K562 (cell line): ENCODE results near the gene PIK3CG. TPM values are rescaled to one million over a fixed set of nuclear protein-coding genes. Genes with fewer than 3 reads are reported as not detected.

Experiments
- E2F3 ChIP-seq: fragments of 250-450 bp; sonication (Bioruptor Pico); IDR thresholded peaks from 2 replicates; pipeline ENCODE4 v1.4.0; 2020; ENCODE audit warnings: mild to moderate bottlenecking
- GATAD2A ChIP-seq: fragments of 450-650 bp; IDR thresholded peaks from 2 replicates; pipeline ENCODE4 v1.6.1; 2017
- HNRNPLL ChIP-seq: fragments of 200-400 bp; formaldehyde crosslinking; IDR thresholded peaks from 2 replicates; pipeline ENCODE4 v1.6.1; 2017; ENCODE audit warnings: low read length, low read depth, mild to moderate bottlenecking; ENCODE audit not compliant: poor library complexity, severe bottlenecking
- KDM1A ChIP-seq, 2 experiments: fragments of 450-650 bp; IDR thresholded peaks; 2 replicates each; pipeline ENCODE4 v1.6.1; 2016; ENCODE audit warnings: mild to moderate bottlenecking in 2 of 2
- POLR2A ChIP-seq: fragments of 450-650 bp; conservative IDR thresholded peaks from 2 replicates; pipeline ENCODE4 v1.6.1; 2016
- TCFL5 ChIP-seq: fragments of 250-450 bp; sonication (Bioruptor Pico); conservative IDR thresholded peaks from 2 replicates; pipeline ENCODE4 v1.6.1; 2021; ENCODE audit warnings: mild to moderate bottlenecking, moderate library complexity, matching md5 sums
- THRA ChIP-seq: fragments of 450-650 bp; IDR thresholded peaks from 2 replicates; pipeline ENCODE4 v1.6.1; 2017; ENCODE audit warnings: mild to moderate bottlenecking, moderate library complexity
- XRCC5 ChIP-seq: fragments of 200-400 bp; formaldehyde crosslinking; IDR thresholded peaks from 2 replicates; pipeline ENCODE4 v1.6.1; 2017; ENCODE audit warnings: low read depth, mild to moderate bottlenecking, low read length
- ZBTB34 ChIP-seq: fragments of 250-450 bp; sonication (Bioruptor Pico); IDR thresholded peaks from 2 replicates; pipeline ENCODE4 v1.8.0; 2021; ENCODE audit warnings: mild to moderate bottlenecking, moderate library complexity
- ZNF146 ChIP-seq: IDR thresholded peaks from one replicate; pipeline ENCODE4 v1.6.1; 2018; ENCODE audit warnings: missing compliant biosample characterization; ENCODE audit not compliant: unreplicated experiment
- ZNF592 ChIP-seq: fragments of 450-650 bp; IDR thresholded peaks from 2 replicates; pipeline ENCODE4 v1.6.1; 2017; ENCODE audit warnings: antibody characterized with exemption, mild to moderate bottlenecking
- ZNF778 ChIP-seq: fragments of 450-650 bp; formaldehyde crosslinking; IDR thresholded peaks from 2 replicates; pipeline ENCODE4 v1.4.0; 2020; ENCODE audit warnings: mild to moderate bottlenecking, moderate library complexity
- polyA plus RNA-seq, 8 experiments: library from polyadenylated mRNA; depleted of rRNA in 4 of 8; stranded (reverse) in 5 of 8; unstranded in 3 of 8; fragments of >200 nt; fragmentation: Nextera tagmentation in 2 of 8; fragmentation: Illumina TruSeq in 1 of 8; extraction: Ambion mirVana in 2 of 8; extraction: Trizol in 1 of 8; gene quantifications; 2 replicates each; pipeline versions ENCODE4 v1.2.1 to v1.2.3, GENCODE V29; 2011 to 2014; ENCODE audit warnings: inconsistent platforms in 1 of 8, missing spikeins in 1 of 8
- total RNA-seq, 7 experiments: library from RNA; depleted of rRNA in 6 of 7; stranded (reverse); fragments of >200 nt in 6 of 7; fragmentation: Illumina TruSeq in 2 of 7; extraction: Trizol in 2 of 7; gene quantifications; 2 replicates each; pipeline versions ENCODE4 v1.2.1 to v1.2.3, GENCODE V29; 2011 to 2021; ENCODE audit warnings: low replicate concordance in 1 of 7
- TF ChIP-seq, protein P1 (sequence below): sonication (generic); formaldehyde crosslinking; IDR thresholded peaks from 2 replicates; pipeline ENCODE4 v1.8.0; 2023; ENCODE audit warnings: missing genetic modification reagents, mild to moderate bottlenecking, borderline replicate concordance
- TF ChIP-seq, protein P2 (sequence below): fragments of 250-450 bp; sonication (Bioruptor Pico); IDR thresholded peaks from 2 replicates; pipeline ENCODE4 v1.5.0; 2021

PIK3CG gene
- total and polyA plus RNA-seq, 9 of the 15 experiments (the other 6 are each of a cell fraction or from before 2014, with no cell fraction given) = 5.3 to 42.5 (median 29.0) TPM

DNA sequence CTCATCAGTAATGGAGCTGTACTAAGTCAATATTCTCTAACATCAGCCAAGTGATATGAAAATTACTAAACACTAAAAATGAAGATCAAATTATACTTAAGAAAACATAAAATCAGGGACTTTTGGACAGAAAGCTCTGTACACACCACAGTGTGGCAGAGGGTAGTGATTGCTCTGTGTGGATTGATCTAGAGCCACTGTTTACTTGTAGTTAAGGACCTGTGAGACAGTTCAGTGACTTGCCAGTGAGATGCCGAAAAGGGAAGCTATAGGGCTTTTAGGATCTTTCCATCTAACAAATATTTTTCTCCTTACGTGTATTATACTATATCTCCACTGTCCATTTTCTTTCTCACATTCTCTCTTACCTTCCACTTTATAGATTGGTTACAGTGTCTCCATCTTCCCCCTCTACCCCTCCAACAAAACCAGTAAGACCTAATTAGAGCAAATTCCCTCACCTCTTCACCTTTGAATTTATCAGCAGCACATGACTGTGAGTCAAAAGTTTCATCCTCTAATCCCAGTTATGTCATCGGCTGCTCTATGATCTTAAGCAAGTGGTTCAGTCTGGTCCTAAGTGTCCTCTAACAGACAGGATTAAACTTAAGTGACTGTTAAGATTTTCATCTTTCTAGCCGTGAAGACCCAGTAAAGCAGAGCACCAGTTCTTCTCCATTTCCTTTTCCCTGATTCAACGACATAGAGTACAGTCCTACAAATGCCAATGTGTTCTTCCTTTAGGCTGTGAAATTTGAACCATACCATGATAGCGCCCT, 6.9 kb downstream of the PIK3CG start (continued):
- TF ChIP-seq ZNF778 (CRISPR knock-in tag) (no peak), GATAD2A (no peak), TCFL5 (CRISPR knock-in tag) (no peak), ZNF146 (CRISPR knock-in tag) (no peak), POLR2A (no peak), ZBTB34 (CRISPR knock-in tag) (no peak), XRCC5 (no peak), THRA (0 out of 2 replicates have a peak, but pooled peaks have one; percentile 0), E2F3 (CRISPR knock-in tag) (no peak), ZNF592 (no peak), HNRNPLL (no peak), KDM1A (IDR thresholded peaks at IDR 0.05) (peak; percentile 69 to 70; a peak in 3 of 4 replicates)
- TF ChIP-seq, protein P1, sequence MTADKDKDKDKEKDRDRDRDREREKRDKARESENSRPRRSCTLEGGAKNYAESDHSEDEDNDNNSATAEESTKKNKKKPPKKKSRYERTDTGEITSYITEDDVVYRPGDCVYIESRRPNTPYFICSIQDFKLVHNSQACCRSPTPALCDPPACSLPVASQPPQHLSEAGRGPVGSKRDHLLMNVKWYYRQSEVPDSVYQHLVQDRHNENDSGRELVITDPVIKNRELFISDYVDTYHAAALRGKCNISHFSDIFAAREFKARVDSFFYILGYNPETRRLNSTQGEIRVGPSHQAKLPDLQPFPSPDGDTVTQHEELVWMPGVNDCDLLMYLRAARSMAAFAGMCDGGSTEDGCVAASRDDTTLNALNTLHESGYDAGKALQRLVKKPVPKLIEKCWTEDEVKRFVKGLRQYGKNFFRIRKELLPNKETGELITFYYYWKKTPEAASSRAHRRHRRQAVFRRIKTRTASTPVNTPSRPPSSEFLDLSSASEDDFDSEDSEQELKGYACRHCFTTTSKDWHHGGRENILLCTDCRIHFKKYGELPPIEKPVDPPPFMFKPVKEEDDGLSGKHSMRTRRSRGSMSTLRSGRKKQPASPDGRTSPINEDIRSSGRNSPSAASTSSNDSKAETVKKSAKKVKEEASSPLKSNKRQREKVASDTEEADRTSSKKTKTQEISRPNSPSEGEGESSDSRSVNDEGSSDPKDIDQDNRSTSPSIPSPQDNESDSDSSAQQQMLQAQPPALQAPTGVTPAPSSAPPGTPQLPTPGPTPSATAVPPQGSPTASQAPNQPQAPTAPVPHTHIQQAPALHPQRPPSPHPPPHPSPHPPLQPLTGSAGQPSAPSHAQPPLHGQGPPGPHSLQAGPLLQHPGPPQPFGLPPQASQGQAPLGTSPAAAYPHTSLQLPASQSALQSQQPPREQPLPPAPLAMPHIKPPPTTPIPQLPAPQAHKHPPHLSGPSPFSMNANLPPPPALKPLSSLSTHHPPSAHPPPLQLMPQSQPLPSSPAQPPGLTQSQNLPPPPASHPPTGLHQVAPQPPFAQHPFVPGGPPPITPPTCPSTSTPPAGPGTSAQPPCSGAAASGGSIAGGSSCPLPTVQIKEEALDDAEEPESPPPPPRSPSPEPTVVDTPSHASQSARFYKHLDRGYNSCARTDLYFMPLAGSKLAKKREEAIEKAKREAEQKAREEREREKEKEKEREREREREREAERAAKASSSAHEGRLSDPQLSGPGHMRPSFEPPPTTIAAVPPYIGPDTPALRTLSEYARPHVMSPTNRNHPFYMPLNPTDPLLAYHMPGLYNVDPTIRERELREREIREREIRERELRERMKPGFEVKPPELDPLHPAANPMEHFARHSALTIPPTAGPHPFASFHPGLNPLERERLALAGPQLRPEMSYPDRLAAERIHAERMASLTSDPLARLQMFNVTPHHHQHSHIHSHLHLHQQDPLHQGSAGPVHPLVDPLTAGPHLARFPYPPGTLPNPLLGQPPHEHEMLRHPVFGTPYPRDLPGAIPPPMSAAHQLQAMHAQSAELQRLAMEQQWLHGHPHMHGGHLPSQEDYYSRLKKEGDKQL (CRISPR knock-in tag) = no peak
- TF ChIP-seq, protein P2, sequence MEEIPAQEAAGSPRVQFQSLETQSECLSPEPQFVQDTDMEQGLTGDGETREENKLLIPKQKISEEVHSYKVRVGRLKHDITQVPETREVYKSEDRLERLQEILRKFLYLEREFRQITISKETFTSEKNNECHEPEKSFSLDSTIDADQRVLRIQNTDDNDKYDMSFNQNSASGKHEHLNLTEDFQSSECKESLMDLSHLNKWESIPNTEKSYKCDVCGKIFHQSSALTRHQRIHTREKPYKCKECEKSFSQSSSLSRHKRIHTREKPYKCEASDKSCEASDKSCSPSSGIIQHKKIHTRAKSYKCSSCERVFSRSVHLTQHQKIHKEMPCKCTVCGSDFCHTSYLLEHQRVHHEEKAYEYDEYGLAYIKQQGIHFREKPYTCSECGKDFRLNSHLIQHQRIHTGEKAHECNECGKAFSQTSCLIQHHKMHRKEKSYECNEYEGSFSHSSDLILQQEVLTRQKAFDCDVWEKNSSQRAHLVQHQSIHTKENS (CRISPR knock-in tag) = no peak
